Right lobe of liver (tissue), 6 donors: ENCODE measurements around the gene TAL2. TPM values are rescaled to one million over a fixed set of nuclear protein-coding genes. Genes with fewer than 3 reads are reported as not detected.

Experiments used
- ATAC-seq, 4 donors: fragments of 200-7000 bp; cut with Tn5 transposase; one replicate each; pipeline ENCODE4 v1.9.1; 2020; ENCODE audit warnings: mild to moderate bottlenecking in 4 of 4, moderate library complexity in 4 of 4
- DNase-seq, 3 donors: peaks; one replicate each; pipeline ENCODE4 v3.0.0-alpha.2; 2020
- H3K27ac ChIP-seq, 3 donors: fragments of 200-600 bp; one replicate each; pipeline ENCODE4 v1.8.0; 2022
- H3K27me3 ChIP-seq, 2 donors: fragments of 200-600 bp; one replicate each; pipeline ENCODE4 v1.8.0; 2022
- H3K36me3 ChIP-seq, 4 donors: fragments of 200-600 bp; sonication (generic) in 1 of 4; one replicate each; pipeline versions ENCODE4 v1.5.1 to v1.8.0; 2017 to 2022; ENCODE audit warnings: control low read depth in 1 of 4
- H3K4me1 ChIP-seq, 4 donors: fragments of 200-600 bp; sonication (generic) in 1 of 4; one replicate each; pipeline versions ENCODE4 v1.5.1 to v1.8.0; 2017 to 2022; ENCODE audit warnings: control low read depth in 1 of 4
- H3K4me3 ChIP-seq, 3 donors: fragments of 200-600 bp; one replicate each; pipeline ENCODE4 v1.8.0; 2022
- H3K9me3 ChIP-seq, 4 donors: fragments of 200-600 bp; sonication (generic) in 1 of 4; one replicate each; pipeline versions ENCODE4 v1.5.1 to v1.8.0; 2017 to 2022; ENCODE audit warnings: control low read depth in 1 of 4
- POLR2A ChIP-seq: fragments of 450-650 bp; IDR thresholded peaks from one replicate; pipeline ENCODE4 v1.6.1; 2017; ENCODE audit warnings: antibody characterized with exemption, mild to moderate bottlenecking
- WGBS: methylation state at CpG from one replicate; pipeline ENCODE4 v1.1.6; 2018; ENCODE audit warnings: low coverage, low lambda C conversion rate; ENCODE audit not compliant: insufficient coverage; ENCODE audit errors: missing lambda C conversion rate; 5-methylcytosine and 5-hydroxymethylcytosine counted together
- intact Hi-C, 2 donors: fragments of 100-400 bp; cut with DNase I; formaldehyde crosslinking; loops; one replicate each; pipeline versions ENCODE4 v1.11.2 to v1.14.1; 2022
- long read RNA-seq: library from polyadenylated mRNA; unstranded; transcript quantifications from one replicate; pipeline ENCODE4 v2.0.0, GENCODE V29; 2019
- total RNA-seq, 6 experiments: library from RNA; depleted of rRNA in 2 of 6; stranded (reverse); fragments of >200 nt in 2 of 6; fragmentation: NEBNext Ultra II Directional in 3 of 6; extraction: Animal tissue kit (Norgen Biotek cat#: 25700) in 3 of 6; gene quantifications; one replicate each; pipeline versions ENCODE4 v1.1.0 to v1.2.4, GENCODE V29; 2016 to 2023
- TF ChIP-seq, protein P1 (sequence below), 4 donors: fragments of 200-600 bp in 3 of 4; fragments of 450-650 bp in 1 of 4; IDR thresholded peaks; one replicate each; pipeline versions ENCODE4 v1.5.1 to v1.8.0; 2016 to 2022; ENCODE audit warnings: antibody characterized with exemption in 4 of 4, mild to moderate bottlenecking in 2 of 4
- donor health status: DM: no; HTN: yes; CAD: no.
- donor health status: DM: no; HTN: no; CAD: no.
- donor health status: DM: no; HTN: no; CAD: no.
- donor health status: DM: no; HTN: yes; CAD: no.
- donor health status: DM: no; HTN: yes; CAD: no.

TAL2 gene
- under 1 TPM in 2 of 6 experiments, not detected in 4; 0.49 to 0.56 TPM for total RNA-seq
- long read RNA-seq: 0 reads

GRCh38 chr9:105662184-105663104 lies at the start of gene TAL2:
TAL2 (plus strand) TSS chr9:105662457; CDS start chr9:105662497, 40 bp downstream.
- Histone ChIP-seq H3K9me3 (no peaks in the 10 kb centered on the region), H3K27me3 (no peaks in the 10 kb centered on the region), H3K4me1 (no peaks in the 10 kb centered on the region), H3K36me3 (no peaks in the 10 kb centered on the region), H3K27ac (no peak within 1 kb of the TSS), H3K4me3 (no peak within 1 kb of the TSS)
- DNase-seq (no peak), ATAC-seq (no peak)
- intact Hi-C loops: no loop called here
- TF ChIP-seq, protein P1, sequence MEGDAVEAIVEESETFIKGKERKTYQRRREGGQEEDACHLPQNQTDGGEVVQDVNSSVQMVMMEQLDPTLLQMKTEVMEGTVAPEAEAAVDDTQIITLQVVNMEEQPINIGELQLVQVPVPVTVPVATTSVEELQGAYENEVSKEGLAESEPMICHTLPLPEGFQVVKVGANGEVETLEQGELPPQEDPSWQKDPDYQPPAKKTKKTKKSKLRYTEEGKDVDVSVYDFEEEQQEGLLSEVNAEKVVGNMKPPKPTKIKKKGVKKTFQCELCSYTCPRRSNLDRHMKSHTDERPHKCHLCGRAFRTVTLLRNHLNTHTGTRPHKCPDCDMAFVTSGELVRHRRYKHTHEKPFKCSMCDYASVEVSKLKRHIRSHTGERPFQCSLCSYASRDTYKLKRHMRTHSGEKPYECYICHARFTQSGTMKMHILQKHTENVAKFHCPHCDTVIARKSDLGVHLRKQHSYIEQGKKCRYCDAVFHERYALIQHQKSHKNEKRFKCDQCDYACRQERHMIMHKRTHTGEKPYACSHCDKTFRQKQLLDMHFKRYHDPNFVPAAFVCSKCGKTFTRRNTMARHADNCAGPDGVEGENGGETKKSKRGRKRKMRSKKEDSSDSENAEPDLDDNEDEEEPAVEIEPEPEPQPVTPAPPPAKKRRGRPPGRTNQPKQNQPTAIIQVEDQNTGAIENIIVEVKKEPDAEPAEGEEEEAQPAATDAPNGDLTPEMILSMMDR (IDR thresholded peaks at IDR 0.05): no peak
- no peak for TF ChIP-seq POLR2A
- 82% methylated on average over 4 of the region's 12 CpGs for WGBS

GRCh38 chr9:105621001-105621400 lies 41.3 kb upstream of the TAL2 start:
- no peaks in the 10 kb centered on the region for H3K36me3 ChIP-seq
- 80% methylated on average over 2 of the region's 2 CpGs for WGBS
- no peak overlapping the region for H3K27ac ChIP-seq
- intact Hi-C loops: no loop called here
- DNase-seq (no peak), ATAC-seq (no peak)
- TF ChIP-seq, protein P1 (IDR thresholded peaks at IDR 0.05): no peak
- no peak for TF ChIP-seq POLR2A
- H3K27me3 ChIP-seq: no peaks in the 10 kb centered on the region
- no peak overlapping the region for H3K4me3 ChIP-seq
- H3K9me3 ChIP-seq: no peaks in the 10 kb centered on the region
- H3K4me1 ChIP-seq: peaks cover 0 to 5% (median 0%) of the 10 kb centered on the region in 4 donors

DNA sequence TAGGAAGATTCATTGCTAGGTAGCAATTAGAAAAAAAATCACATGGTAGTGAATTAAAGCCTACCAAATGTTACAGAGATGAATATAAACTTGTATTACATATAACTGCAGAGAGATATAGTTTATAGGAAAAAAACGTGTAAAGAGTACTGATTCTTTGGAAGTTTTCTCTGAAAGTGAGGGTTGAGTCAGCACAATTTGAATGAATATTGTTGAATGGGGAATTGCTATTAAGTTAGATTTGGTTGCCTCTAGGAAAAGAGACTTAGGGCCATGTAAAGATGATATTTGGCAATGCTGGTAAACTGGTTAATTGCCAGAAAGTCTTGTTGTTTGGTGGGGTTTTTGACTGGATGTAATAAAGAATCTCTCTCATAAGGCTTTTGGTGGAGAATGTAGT lies 37.2 kb upstream of the TAL2 start:
- ATAC-seq: no peak
- WGBS: 69% methylated on average over 1 of the region's 1 CpG
- TF ChIP-seq, protein P1 (IDR thresholded peaks at IDR 0.05): no peak
- no peak for TF ChIP-seq POLR2A

GRCh38 chr9:105632807-105633206 lies 29.4 kb upstream of the TAL2 start:
- no peak overlapping the region for H3K4me3 ChIP-seq
- 100% methylated on average over 1 of the region's 1 CpG for WGBS
- TF ChIP-seq POLR2A: no peak
- TF ChIP-seq, protein P1 (IDR thresholded peaks at IDR 0.05): no peak
- H3K36me3 ChIP-seq: peaks cover 0 to 3% (median 0%) of the 10 kb centered on the region in 4 donors
- intact Hi-C loops: no loop called here
- no peak for ATAC-seq
- no peaks in the 10 kb centered on the region for H3K9me3 ChIP-seq
- DNase-seq: no peak
- H3K27ac ChIP-seq: no peak overlapping the region
- no peaks in the 10 kb centered on the region for H3K4me1 ChIP-seq
- H3K27me3 ChIP-seq: no peaks in the 10 kb centered on the region

More for the DNA sequence above, 37.2 kb upstream of the TAL2 start:
- no peaks in the 10 kb centered on the region for H3K36me3 ChIP-seq
- no peak for DNase-seq
- H3K27ac ChIP-seq: no peak overlapping the region
- intact Hi-C loops: no loop called here
- H3K4me3 ChIP-seq: no peak overlapping the region
- no peaks in the 10 kb centered on the region for H3K9me3 ChIP-seq
- H3K27me3 ChIP-seq: no peaks in the 10 kb centered on the region
- H3K4me1 ChIP-seq: peaks cover 0 to 5% (median 0%) of the 10 kb centered on the region in 4 donors
